ENCODE data around the gene XPO4.

The XPO4 gene

DNA sequence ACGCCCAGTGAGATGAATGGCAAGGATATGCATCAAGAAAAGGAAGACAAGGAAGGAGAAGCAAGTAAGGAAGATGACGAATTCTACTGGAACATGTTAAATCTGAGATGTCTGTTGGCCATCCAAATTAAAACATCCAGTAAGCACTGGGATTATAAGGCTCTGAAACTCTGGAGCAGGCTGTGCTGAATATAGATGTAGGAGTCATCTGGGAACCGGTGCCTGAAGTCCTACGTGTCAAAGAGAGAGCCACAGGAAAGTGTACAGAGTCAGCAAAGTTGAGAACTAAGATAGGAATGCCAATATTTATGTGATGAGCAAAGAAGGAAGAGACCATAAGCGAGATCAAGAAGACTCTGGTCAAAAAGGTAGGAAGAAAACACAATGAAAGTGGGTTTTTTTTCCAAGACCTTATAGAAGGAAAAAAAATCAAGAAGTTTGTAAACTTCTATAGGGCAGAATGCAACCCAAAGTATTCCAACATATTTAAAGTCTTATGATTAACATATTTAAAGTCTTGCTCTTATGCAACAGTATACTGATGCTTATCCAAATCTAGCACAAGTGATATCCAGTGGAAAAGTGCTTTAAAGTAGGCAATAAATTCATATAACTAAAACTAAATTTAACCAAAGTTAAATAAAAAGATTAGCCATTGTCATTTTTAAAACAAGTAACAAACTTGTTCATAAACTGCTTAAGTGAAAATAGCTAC lies 77.6 kb downstream of the XPO4 start:
- no peak overlapping the region for H3K27ac ChIP-seq
- H3K4me1 ChIP-seq (ENCODE audit: control insufficient read depth in 1 of 2, insufficient read depth in 1 of 2, low read depth in 1 of 2, low read length in 1 of 2) = peaks cover 0 to 3% of the 10 kb centered on the region in 2 experiments

DNA sequence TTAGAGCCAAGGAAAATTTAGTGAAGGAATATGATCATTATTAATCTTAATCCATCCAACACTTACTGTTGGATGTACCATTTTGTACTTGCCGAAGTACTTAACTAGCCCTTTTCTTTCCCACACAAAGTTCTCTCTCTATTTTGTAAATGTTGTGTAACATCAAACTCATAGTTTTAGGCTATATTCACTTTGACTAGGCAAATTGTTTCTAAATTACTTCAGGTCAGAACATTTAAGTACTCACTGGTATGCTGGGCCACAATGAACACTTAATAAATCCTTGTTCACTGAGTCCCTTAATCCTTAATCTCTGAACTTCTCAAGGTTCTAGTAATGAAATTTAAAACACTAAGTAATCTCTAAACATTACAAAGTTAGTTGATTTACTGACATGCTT lies 79.5 kb downstream of the XPO4 start:
- H3K36me3 ChIP-seq = peaks cover 7% of the 10 kb centered on the region
- no peaks in the 10 kb centered on the region for H3K27me3 ChIP-seq
- TF ChIP-seq, protein P1, sequence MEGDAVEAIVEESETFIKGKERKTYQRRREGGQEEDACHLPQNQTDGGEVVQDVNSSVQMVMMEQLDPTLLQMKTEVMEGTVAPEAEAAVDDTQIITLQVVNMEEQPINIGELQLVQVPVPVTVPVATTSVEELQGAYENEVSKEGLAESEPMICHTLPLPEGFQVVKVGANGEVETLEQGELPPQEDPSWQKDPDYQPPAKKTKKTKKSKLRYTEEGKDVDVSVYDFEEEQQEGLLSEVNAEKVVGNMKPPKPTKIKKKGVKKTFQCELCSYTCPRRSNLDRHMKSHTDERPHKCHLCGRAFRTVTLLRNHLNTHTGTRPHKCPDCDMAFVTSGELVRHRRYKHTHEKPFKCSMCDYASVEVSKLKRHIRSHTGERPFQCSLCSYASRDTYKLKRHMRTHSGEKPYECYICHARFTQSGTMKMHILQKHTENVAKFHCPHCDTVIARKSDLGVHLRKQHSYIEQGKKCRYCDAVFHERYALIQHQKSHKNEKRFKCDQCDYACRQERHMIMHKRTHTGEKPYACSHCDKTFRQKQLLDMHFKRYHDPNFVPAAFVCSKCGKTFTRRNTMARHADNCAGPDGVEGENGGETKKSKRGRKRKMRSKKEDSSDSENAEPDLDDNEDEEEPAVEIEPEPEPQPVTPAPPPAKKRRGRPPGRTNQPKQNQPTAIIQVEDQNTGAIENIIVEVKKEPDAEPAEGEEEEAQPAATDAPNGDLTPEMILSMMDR (IDR thresholded peaks at IDR 0.05) = no peak
- H3K4me1 ChIP-seq (ENCODE audit: control insufficient read depth in 1 of 2, insufficient read depth in 1 of 2, low read depth in 1 of 2, low read length in 1 of 2) = no peaks in the 10 kb centered on the region
- no peak overlapping the region for H3K27ac ChIP-seq
- no peak overlapping the region for H3K4me3 ChIP-seq (ENCODE audit: low read depth in 1 of 2, low read length in 1 of 2)
- H3K9me3 ChIP-seq = no peaks in the 10 kb centered on the region

More for the DNA sequence above, 77.6 kb downstream of the XPO4 start:
- Histone ChIP-seq H3K36me3 (peaks cover 4% of the 10 kb centered on the region), H3K27me3 (no peaks in the 10 kb centered on the region), H3K9me3 (no peaks in the 10 kb centered on the region), H3K4me3 (ENCODE audit: low read depth in 1 of 2, low read length in 1 of 2) (no peak overlapping the region)
- TF ChIP-seq, protein P1 (IDR thresholded peaks at IDR 0.05) = no peak

DNA sequence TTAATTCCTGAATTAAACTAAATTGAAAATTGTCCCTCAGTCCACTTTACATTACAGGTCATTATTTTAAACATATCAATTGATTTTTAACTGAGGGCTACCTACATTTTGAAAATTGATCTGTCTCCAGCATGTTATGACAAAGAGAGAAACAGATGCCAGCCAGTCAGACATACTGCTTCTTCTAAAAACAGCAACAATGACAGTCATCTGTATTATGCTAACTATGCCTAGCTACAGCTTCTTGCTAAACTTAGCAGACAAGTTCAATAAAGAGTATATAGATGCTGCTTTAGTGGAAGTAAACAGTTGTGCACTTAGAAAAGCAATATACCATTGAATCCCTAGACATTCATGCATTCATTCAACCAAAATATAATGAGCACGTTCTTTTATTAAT lies 80.1 kb downstream of the XPO4 start:
- TF ChIP-seq, protein P1 (IDR thresholded peaks at IDR 0.05) = no peak
- Histone ChIP-seq H3K4me1 (ENCODE audit: control insufficient read depth in 1 of 2, insufficient read depth in 1 of 2, low read depth in 1 of 2, low read length in 1 of 2) (no peaks in the 10 kb centered on the region), H3K27ac (no peak overlapping the region), H3K9me3 (no peaks in the 10 kb centered on the region), H3K36me3 (peaks cover 11% of the 10 kb centered on the region), H3K27me3 (no peaks in the 10 kb centered on the region), H3K4me3 (ENCODE audit: low read depth in 1 of 2, low read length in 1 of 2) (no peak overlapping the region)

DNA sequence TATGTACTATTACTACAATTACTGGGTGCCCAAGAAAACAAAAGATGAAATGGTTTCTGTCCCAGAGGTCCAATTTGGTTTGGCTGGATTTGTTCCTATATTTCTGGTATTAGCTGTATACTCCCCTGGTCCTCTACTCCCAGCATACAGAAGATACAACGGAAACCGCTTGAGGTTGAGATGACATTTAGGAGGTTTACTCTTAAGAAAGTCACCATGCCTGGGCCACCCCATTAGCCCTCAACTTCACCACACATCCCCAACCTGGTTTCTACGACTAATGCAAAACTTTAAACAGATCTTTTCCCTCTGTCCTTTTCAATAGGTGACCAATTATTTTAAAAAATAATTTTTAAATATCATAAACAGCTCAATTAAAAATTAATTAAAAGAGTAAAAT lies 82.8 kb downstream of the XPO4 start:
- Histone ChIP-seq H3K4me3 (ENCODE audit: low read depth in 1 of 2, low read length in 1 of 2) (no peak overlapping the region), H3K4me1 (ENCODE audit: control insufficient read depth in 1 of 2, insufficient read depth in 1 of 2, low read depth in 1 of 2, low read length in 1 of 2) (no peaks in the 10 kb centered on the region), H3K36me3 (peaks cover 11% of the 10 kb centered on the region), H3K9me3 (no peaks in the 10 kb centered on the region), H3K27me3 (no peaks in the 10 kb centered on the region), H3K27ac (no peak overlapping the region)
- TF ChIP-seq, protein P1 (IDR thresholded peaks at IDR 0.05) = no peak

DNA sequence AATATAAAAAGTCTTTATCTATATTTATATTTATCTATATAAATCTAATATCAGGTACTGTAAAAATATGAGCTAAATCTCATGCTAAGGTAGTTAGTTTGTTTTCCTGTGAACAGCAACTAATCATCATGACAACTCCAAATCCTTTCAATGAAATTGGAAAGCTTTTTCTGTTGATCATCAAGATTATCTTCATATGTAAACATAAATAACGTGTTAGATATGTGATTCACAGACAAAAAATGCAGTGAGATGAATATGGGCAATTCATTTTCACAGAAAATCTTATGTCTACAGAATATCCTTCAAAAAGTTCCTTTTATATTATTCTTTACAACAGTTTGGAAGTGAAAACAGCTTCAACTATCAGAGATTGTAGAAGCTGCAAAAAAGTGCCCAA lies 87.1 kb downstream of the XPO4 start:
- TF ChIP-seq, protein P1 (IDR thresholded peaks at IDR 0.05) = no peak
- Histone ChIP-seq H3K27me3 (no peaks in the 10 kb centered on the region), H3K4me3 (ENCODE audit: low read depth in 1 of 2, low read length in 1 of 2) (no peak overlapping the region), H3K9me3 (no peaks in the 10 kb centered on the region), H3K36me3 (peaks cover 7% of the 10 kb centered on the region), H3K27ac (no peak overlapping the region), H3K4me1 (ENCODE audit: control insufficient read depth in 1 of 2, insufficient read depth in 1 of 2, low read depth in 1 of 2, low read length in 1 of 2) (no peaks in the 10 kb centered on the region)

Data from neutrophil (primary cell).